HepG2 (cell line): ENCODE measurements around the gene MAP3K8. TPM values are rescaled to one million over a fixed set of nuclear protein-coding genes. Genes with fewer than 3 reads are reported as not detected.

Source experiments
- ATF7-NPFF ChIP-seq: sonication (generic); formaldehyde crosslinking; IDR thresholded peaks from 2 replicates; pipeline ENCODE4 v1.8.1; 2023; ENCODE audit warnings: mild to moderate bottlenecking, low read depth, missing genetic modification reagents, moderate library complexity
- CEBPZ ChIP-seq: IDR thresholded peaks from 2 replicates; pipeline ENCODE4 v1.6.1; 2012; ENCODE audit warnings: low read length, improper control_type of control experiment
- GABPA ChIP-seq, 2 experiments: IDR thresholded peaks; 2 replicates each; pipeline ENCODE4 v1.6.1; 2011 to 2016; ENCODE audit warnings: low read depth in 2 of 2, low read length in 1 of 2, missing biosample characterization in 1 of 2, missing genetic modification characterization in 1 of 2
- HMG20B ChIP-seq: conservative IDR thresholded peaks from 2 replicates; pipeline ENCODE4 v1.6.1; 2016; ENCODE audit warnings: missing genetic modification reagents, missing compliant biosample characterization
- MBNL3 ChIP-seq: fragments of 250-450 bp; sonication (Bioruptor Pico); conservative IDR thresholded peaks from 2 replicates; pipeline ENCODE4 v1.8.0; 2022; ENCODE audit warnings: mild to moderate bottlenecking, inconsistent platforms
- RFX3 ChIP-seq: IDR thresholded peaks from 2 replicates; pipeline ENCODE4 v1.6.1; 2016; ENCODE audit warnings: missing biosample characterization, missing genetic modification reagents
- SNAI1 ChIP-seq: sonication (generic); formaldehyde crosslinking; IDR thresholded peaks from 2 replicates; pipeline ENCODE4 v1.5.0; 2020; ENCODE audit warnings: mild to moderate bottlenecking, missing genetic modification reagents, borderline replicate concordance
- TERF1 ChIP-seq: sonication (generic); formaldehyde crosslinking; IDR thresholded peaks from 2 replicates; pipeline ENCODE4 v1.8.0; 2022; ENCODE audit warnings: mild to moderate bottlenecking, missing genetic modification reagents, moderate library complexity
- YY1 ChIP-seq: IDR thresholded peaks from 2 replicates; pipeline ENCODE4 v1.6.1; 2011; ENCODE audit warnings: low read length, low read depth, moderate library complexity, mild to moderate bottlenecking; ENCODE audit not compliant: insufficient read depth, insufficient replicate concordance
- ZBTB3 ChIP-seq: sonication (generic); formaldehyde crosslinking; IDR thresholded peaks from 2 replicates; pipeline ENCODE4 v1.4.0; 2020; ENCODE audit warnings: low read depth, mild to moderate bottlenecking, moderate library complexity, missing genetic modification reagents, borderline replicate concordance
- ZFP37 ChIP-seq: sonication (generic); formaldehyde crosslinking; IDR thresholded peaks from 2 replicates; pipeline ENCODE4 v1.4.0; 2020; ENCODE audit warnings: missing genetic modification reagents, borderline replicate concordance
- ZFP41 ChIP-seq: sonication (generic); formaldehyde crosslinking; IDR thresholded peaks from 2 replicates; pipeline ENCODE4 v1.4.0; 2020; ENCODE audit warnings: mild to moderate bottlenecking, missing genetic modification reagents, borderline replicate concordance
- ZFYVE20 ChIP-seq: sonication (generic); formaldehyde crosslinking; IDR thresholded peaks from 2 replicates; pipeline ENCODE4 v1.8.0; 2023; ENCODE audit warnings: low read depth, mild to moderate bottlenecking, moderate library complexity, missing genetic modification reagents, borderline replicate concordance
- ZMAT5 ChIP-seq: sonication (generic); formaldehyde crosslinking; IDR thresholded peaks from 2 replicates; pipeline ENCODE4 v1.5.0; 2020; ENCODE audit warnings: mild to moderate bottlenecking, low read depth, missing genetic modification reagents, borderline replicate concordance
- ZNF121 ChIP-seq: sonication (generic); formaldehyde crosslinking; IDR thresholded peaks from 2 replicates; pipeline ENCODE4 v1.5.0; 2020; ENCODE audit warnings: mild to moderate bottlenecking, missing genetic modification reagents
- ZNF17 ChIP-seq: sonication (generic); formaldehyde crosslinking; IDR thresholded peaks from 2 replicates; pipeline ENCODE4 v1.5.0; 2020; ENCODE audit warnings: mild to moderate bottlenecking, missing genetic modification reagents
- ZNF414 ChIP-seq: sonication (generic); formaldehyde crosslinking; IDR thresholded peaks from 2 replicates; pipeline ENCODE4 v1.5.0; 2020; ENCODE audit warnings: missing genetic modification reagents
- ZNF878 ChIP-seq: sonication (generic); formaldehyde crosslinking; IDR thresholded peaks from 2 replicates; pipeline ENCODE4 v1.8.1; 2023; ENCODE audit warnings: mild to moderate bottlenecking, missing genetic modification reagents, moderate library complexity
- ZSCAN5A ChIP-seq: sonication (generic); formaldehyde crosslinking; IDR thresholded peaks from 2 replicates; pipeline ENCODE4 v1.8.0; 2022; ENCODE audit warnings: mild to moderate bottlenecking, missing genetic modification reagents, borderline replicate concordance
- polyA plus RNA-seq, 8 experiments: library from polyadenylated mRNA; depleted of rRNA in 3 of 8; stranded (reverse) in 7 of 8; unstranded in 1 of 8; fragments of >200 nt; fragmentation: Illumina TruSeq in 4 of 8; extraction: Trizol in 4 of 8; gene quantifications; 2 replicates each; pipeline versions ENCODE4 v1.2.1 to v1.2.3, GENCODE V29; 2011 to 2016; ENCODE audit warnings: low read depth in 4 of 8, missing spikeins in 1 of 8, mixed read lengths in 1 of 8; ENCODE audit not compliant: insufficient read depth in 1 of 8
- total RNA-seq, 5 experiments: library from RNA; depleted of rRNA; stranded (reverse); fragments of >200 nt; fragmentation: Illumina TruSeq; extraction: Trizol; gene quantifications; 2 replicates each; pipeline ENCODE4 v1.2.3, GENCODE V29; 2016; ENCODE audit warnings: low read depth in 1 of 5
- TF ChIP-seq, protein P1 (sequence below): sonication (generic); formaldehyde crosslinking; IDR thresholded peaks from 2 replicates; pipeline ENCODE4 v1.8.0; 2022; ENCODE audit warnings: missing genetic modification reagents, low read depth, mild to moderate bottlenecking, borderline replicate concordance

Gene MAP3K8
- total and polyA plus RNA-seq, 2 of the 13 experiments (the other 11 are each of a cell fraction or from before 2014, with no cell fraction given) = 19.3 to 37.9 TPM

GRCh38 chr10:30438021-30438850 is 4.3 kb downstream of the MAP3K8 start (continued):
- TF ChIP-seq RFX3 (CRISPR knock-in tag) (no peak), GABPA (IDR thresholded peaks at IDR 0.05; ENCODE audit: low read depth, low read length) (no peak), GABPA (CRISPR knock-in tag; IDR thresholded peaks at IDR 0.05; ENCODE audit: low read depth) (no peak), ZFP41 (CRISPR knock-in tag) (no peak), ZNF121 (CRISPR knock-in tag) (no peak), ATF7-NPFF (CRISPR knock-in tag) (no peak), TERF1 (CRISPR knock-in tag) (no peak), HMG20B (peak; percentile 63; the same call in 1 of the 2 replicates), ZSCAN5A (CRISPR knock-in tag) (peak; percentile 65; the same call in 1 of the 2 replicates), MBNL3 (CRISPR knock-in tag) (no peak), CEBPZ (no peak), YY1 (no peak), ZMAT5 (no peak), SNAI1 (no peak), ZNF878 (CRISPR knock-in tag) (no peak), ZFP37 (CRISPR knock-in tag) (no peak), ZNF414 (CRISPR knock-in tag) (no peak), ZNF17 (no peak), ZBTB3 (no peak), ZFYVE20 (no peak)
- TF ChIP-seq, protein P1, sequence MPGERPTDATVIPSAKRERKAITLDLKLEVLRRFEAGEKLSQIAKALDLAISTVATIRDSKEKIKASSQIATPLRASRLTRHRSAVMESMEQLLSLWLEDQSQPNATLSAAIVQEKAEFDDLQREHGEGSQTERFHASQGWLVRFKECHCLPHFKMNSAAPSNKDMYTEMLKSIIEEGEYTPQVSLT (CRISPR knock-in tag) = no peak
